ENCODE results near the gene OSBPL3. TPM values are rescaled to one million over a fixed set of nuclear protein-coding genes. Genes with fewer than 3 reads are reported as not detected.

Gene OSBPL3
- total and polyA plus RNA-seq, 10 donors: 10.3 to 33.9 (median 26.8) TPM

DNA sequence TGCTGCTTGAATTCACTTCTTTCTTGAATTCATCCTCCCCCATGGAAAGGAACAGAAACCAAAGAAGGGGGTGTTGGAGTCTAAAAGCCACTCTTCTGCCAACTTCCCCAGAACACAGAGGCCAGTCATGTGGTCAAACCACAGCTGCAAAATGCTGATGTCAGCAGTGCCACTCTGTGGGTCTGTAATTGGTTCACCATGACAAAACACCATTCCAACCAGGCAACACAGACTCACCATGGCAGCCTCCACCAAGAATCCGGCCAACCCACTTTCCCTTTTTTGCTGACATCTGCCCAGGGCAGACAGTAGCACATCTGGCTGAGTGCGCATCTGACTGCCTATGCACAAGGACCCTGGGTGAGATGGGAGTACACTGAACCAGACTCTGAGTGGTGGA is 16.8 kb downstream of the OSBPL3 start:
- H3K27me3 ChIP-seq (replicated peaks in 1 of 7): no peaks in the 10 kb centered on the region
- H3K4me1 ChIP-seq: peaks cover 5 to 77% (median 40%) of the 10 kb centered on the region in 6 donors
- H3K27ac ChIP-seq: peak overlapping the region in 5 of 8 donors; percentile 33 to 66 (median 65)
- H3K36me3 ChIP-seq: no peaks in the 10 kb centered on the region
- H3K9me3 ChIP-seq: no peaks in the 10 kb centered on the region
- 59 to 96% (median 72%) methylated on average over 2 of the region's 2 CpGs for WGBS, 5 donors
- peak; percentile 84 for DNase-seq
- intact Hi-C loops (cut with DNase I; ENCODE audit: low total_unique reads): no loop called here
- TF ChIP-seq POLR2AphosphoS5 (IDR thresholded peaks at IDR 0.05) (peak in 2 of 3 donors; percentile 24 to 72), POLR2A (IDR thresholded peaks at IDR 0.05) (no peak)
- no peak overlapping the region for H3K4me3 ChIP-seq

DNA sequence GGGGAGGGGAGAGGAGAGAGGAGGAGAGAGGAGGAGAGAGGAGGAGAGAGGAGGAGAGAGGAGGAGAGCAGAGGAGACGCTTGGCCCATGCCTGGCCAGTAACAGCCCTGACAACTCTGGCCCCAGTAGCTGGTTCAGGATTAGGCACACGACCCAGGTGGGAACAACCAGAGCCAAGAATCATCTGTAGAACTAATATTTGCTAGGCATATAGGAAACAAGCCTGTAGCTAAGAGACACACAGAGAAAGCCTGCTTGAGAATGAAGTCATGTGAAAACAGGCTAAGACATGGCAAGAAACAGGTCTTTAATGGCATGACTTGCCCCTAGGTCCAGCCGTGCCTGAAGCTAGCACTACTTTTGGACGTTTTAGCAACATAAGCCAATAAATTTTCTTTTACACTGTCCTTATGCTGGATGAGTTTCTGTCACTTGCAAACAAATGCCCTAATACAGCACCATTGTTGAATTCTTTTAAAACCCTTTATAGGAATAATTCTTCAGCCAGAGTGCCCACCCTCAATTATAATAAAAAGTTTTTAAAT is 17.5 kb downstream of the OSBPL3 start:
- Histone ChIP-seq H3K27me3 (replicated peaks in 1 of 7) (no peaks in the 10 kb centered on the region), H3K36me3 (no peaks in the 10 kb centered on the region), H3K4me3 (no peak overlapping the region), H3K9me3 (no peaks in the 10 kb centered on the region), H3K4me1 (peaks cover 5 to 71% (median 38%) of the 10 kb centered on the region in 6 donors), H3K27ac (peak overlapping the region in 5 of 8 donors; percentile 33 to 66 (median 65))
- WGBS, 5 donors: 70 to 85% (median 82%) methylated on average over 4 of the region's 4 CpGs
- no peak for DNase-seq
- TF ChIP-seq POLR2A (IDR thresholded peaks at IDR 0.05) (no peak), POLR2AphosphoS5 (IDR thresholded peaks at IDR 0.05) (no peak)
- TF ChIP-seq, protein P1, sequence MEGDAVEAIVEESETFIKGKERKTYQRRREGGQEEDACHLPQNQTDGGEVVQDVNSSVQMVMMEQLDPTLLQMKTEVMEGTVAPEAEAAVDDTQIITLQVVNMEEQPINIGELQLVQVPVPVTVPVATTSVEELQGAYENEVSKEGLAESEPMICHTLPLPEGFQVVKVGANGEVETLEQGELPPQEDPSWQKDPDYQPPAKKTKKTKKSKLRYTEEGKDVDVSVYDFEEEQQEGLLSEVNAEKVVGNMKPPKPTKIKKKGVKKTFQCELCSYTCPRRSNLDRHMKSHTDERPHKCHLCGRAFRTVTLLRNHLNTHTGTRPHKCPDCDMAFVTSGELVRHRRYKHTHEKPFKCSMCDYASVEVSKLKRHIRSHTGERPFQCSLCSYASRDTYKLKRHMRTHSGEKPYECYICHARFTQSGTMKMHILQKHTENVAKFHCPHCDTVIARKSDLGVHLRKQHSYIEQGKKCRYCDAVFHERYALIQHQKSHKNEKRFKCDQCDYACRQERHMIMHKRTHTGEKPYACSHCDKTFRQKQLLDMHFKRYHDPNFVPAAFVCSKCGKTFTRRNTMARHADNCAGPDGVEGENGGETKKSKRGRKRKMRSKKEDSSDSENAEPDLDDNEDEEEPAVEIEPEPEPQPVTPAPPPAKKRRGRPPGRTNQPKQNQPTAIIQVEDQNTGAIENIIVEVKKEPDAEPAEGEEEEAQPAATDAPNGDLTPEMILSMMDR (IDR thresholded peaks at IDR 0.05 in 8 of 11, conservative IDR thresholded peaks at IDR 0.05 in 3 of 11): no peak
- intact Hi-C loops (cut with DNase I; ENCODE audit: low total_unique reads): no loop called here

DNA sequence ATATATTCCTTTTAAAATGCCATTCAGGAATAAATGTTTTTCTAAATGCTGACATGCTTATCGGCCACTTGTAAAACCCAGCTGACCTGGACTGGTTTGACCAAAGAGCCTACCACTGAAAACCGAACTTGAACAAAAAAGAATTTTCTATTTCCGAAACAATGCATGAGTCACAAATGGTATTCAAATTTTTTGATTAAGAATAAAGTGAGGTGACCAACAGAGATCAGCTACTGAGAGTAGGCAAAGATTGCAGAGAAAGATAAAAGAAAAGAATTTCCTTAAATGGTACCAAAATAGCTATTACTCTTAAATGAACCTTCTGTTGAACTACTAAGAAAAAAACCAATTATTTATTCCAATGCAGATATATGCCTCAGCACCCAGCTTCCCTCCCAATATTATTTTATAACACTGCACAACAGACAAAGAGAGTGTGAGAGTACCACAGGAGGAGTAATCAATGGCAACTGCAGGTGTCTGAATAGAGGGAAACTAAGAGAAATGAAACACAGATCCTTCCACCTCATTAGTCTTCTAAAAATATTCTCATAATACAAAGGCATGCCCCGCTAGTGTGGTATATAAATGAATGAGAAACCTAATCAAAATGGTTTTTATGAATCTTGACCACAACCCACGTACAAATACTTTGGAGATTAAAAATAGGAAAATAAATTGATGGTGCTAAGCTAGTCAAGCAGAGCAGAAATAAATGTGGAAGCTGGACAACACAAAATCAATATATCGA is 20.1 kb downstream of the OSBPL3 start:
- intact Hi-C loops (cut with DNase I; ENCODE audit: low total_unique reads): no loop called here
- Histone ChIP-seq H3K9me3 (no peaks in the 10 kb centered on the region), H3K27ac (no peak overlapping the region), H3K27me3 (replicated peaks in 1 of 7) (no peaks in the 10 kb centered on the region), H3K36me3 (no peaks in the 10 kb centered on the region), H3K4me1 (peaks cover 5 to 45% (median 21%) of the 10 kb centered on the region in 6 donors), H3K4me3 (no peak overlapping the region)
- 88 to 90% (median 89%) methylated on average over 6 of the region's 6 CpGs for WGBS, 5 donors
- TF ChIP-seq POLR2AphosphoS5 (IDR thresholded peaks at IDR 0.05) (no peak), POLR2A (IDR thresholded peaks at IDR 0.05) (no peak)
- TF ChIP-seq, protein P1 (IDR thresholded peaks at IDR 0.05 in 8 of 11, conservative IDR thresholded peaks at IDR 0.05 in 3 of 11): no peak
- DNase-seq: no peak

DNA sequence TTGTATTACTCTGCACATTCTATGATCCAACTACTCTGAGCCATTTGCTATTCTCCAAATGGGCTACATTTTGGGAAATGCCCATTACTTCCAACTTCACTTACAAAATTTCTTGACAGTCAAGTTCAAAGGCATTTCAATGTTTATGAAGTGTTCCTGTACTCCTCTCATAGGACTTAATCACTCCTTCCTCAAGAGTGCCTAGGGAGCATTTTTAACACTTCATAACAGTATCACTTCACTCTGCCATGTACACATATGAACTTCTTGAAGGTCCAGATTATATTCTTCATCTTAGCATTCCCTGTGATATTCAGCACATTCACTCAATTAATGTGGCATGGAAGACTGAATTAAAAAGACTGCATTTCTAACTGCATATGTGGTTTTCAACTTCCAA is 21.6 kb downstream of the OSBPL3 start:
- Histone ChIP-seq H3K9me3 (no peaks in the 10 kb centered on the region), H3K27ac (no peak overlapping the region), H3K4me3 (no peak overlapping the region), H3K4me1 (peaks cover 5 to 32% (median 16%) of the 10 kb centered on the region in 6 donors), H3K36me3 (no peaks in the 10 kb centered on the region), H3K27me3 (replicated peaks in 1 of 7) (no peaks in the 10 kb centered on the region)
- TF ChIP-seq POLR2A (IDR thresholded peaks at IDR 0.05) (no peak), POLR2AphosphoS5 (IDR thresholded peaks at IDR 0.05) (no peak)
- TF ChIP-seq, protein P1 (IDR thresholded peaks at IDR 0.05 in 8 of 11, conservative IDR thresholded peaks at IDR 0.05 in 3 of 11): no peak
- intact Hi-C loops (cut with DNase I; ENCODE audit: low total_unique reads): no loop called here
- DNase-seq: no peak
